ENCODE measurements around the gene GBX1. TPM values are rescaled to one million over a fixed set of nuclear protein-coding genes. Genes with fewer than 3 reads are reported as not detected.

The GBX1 gene
- total and polyA plus RNA-seq, 7 donors = 0.07 to 1.9 (median 0.65) TPM; not detected in 1

- no peaks in the 10 kb centered on the region for H3K9me3 ChIP-seq
- WGBS, 3 donors = 51 to 69% (median 52%) methylated on average over 10 of the region's 10 CpGs
- intact Hi-C loops (cut with DNase I) = no loop called here
- DNase-seq (peak in 1 of 2 donors; percentile 49), ATAC-seq (peak in 2 of 4 donors; percentile 26 to 44)
- H3K27me3 ChIP-seq (ENCODE audit: insufficient read depth in 3 of 3, low read length in 2 of 3) = no peaks in the 10 kb centered on the region
- peaks cover 0 to 36% of the 10 kb centered on the region in 2 donors for H3K36me3 ChIP-seq (ENCODE audit: insufficient read depth in 1 of 2, low read depth in 1 of 2)
- TF ChIP-seq, protein P1, sequence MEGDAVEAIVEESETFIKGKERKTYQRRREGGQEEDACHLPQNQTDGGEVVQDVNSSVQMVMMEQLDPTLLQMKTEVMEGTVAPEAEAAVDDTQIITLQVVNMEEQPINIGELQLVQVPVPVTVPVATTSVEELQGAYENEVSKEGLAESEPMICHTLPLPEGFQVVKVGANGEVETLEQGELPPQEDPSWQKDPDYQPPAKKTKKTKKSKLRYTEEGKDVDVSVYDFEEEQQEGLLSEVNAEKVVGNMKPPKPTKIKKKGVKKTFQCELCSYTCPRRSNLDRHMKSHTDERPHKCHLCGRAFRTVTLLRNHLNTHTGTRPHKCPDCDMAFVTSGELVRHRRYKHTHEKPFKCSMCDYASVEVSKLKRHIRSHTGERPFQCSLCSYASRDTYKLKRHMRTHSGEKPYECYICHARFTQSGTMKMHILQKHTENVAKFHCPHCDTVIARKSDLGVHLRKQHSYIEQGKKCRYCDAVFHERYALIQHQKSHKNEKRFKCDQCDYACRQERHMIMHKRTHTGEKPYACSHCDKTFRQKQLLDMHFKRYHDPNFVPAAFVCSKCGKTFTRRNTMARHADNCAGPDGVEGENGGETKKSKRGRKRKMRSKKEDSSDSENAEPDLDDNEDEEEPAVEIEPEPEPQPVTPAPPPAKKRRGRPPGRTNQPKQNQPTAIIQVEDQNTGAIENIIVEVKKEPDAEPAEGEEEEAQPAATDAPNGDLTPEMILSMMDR (IDR thresholded peaks at IDR 0.05) = no peak
- H3K4me3 ChIP-seq = no peak overlapping the region
- H3K4me1 ChIP-seq = peaks cover 4% of the 10 kb centered on the region
- no peak overlapping the region for H3K27ac ChIP-seq
Observed at GRCh38 chr7:151142686-151143040, 24.8 kb downstream of the GBX1 start.

GRCh38 chr7:151141855-151142685, 25.4 kb downstream of the GBX1 start:
- H3K4me3 ChIP-seq = no peak overlapping the region
- no peak for ATAC-seq
- TF ChIP-seq, protein P1 (IDR thresholded peaks at IDR 0.05) = no peak
- peaks cover 0 to 35% of the 10 kb centered on the region in 2 donors for H3K36me3 ChIP-seq (ENCODE audit: insufficient read depth in 1 of 2, low read depth in 1 of 2)
- no peaks in the 10 kb centered on the region for H3K9me3 ChIP-seq
- 81 to 91% (median 84%) methylated on average over 30 to 31 of the region's 31 CpGs for WGBS, 3 donors
- intact Hi-C loops (cut with DNase I) = no loop called here
- H3K27ac ChIP-seq = no peak overlapping the region
- H3K27me3 ChIP-seq (ENCODE audit: insufficient read depth in 3 of 3, low read length in 2 of 3) = no peaks in the 10 kb centered on the region
- DNase-seq = peak in 1 of 2 donors; percentile 48
- peaks cover 4% of the 10 kb centered on the region for H3K4me1 ChIP-seq

DNA sequence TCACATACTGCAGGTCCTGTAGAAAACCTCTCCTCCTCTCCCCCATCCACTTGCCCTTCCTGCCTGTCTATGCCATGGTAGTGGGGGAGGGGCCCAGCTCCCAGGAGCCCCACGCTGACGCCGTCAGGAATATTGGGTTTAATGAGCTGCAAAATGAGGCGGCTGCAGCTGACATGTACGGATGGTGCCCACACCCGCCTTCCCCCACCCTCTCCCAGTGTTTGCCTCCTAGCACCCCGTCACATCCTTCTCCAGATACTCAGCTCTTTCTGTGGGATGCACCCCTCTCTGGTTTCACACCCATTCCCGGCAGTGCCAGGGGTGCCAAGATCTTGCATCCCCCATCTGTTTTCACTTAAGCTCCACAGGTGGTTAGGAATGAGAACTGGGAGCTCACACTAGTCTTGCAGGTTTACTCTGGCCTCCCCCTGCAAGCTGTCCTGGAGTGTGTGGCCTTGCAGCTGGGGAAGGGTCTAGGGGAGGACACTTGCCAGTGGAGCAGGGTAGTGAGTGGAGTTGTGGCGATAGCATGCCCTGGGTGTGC, 26.1 kb downstream of the GBX1 start:
- Histone ChIP-seq H3K27me3 (ENCODE audit: insufficient read depth in 3 of 3, low read length in 2 of 3) (no peaks in the 10 kb centered on the region), H3K9me3 (no peaks in the 10 kb centered on the region), H3K4me1 (peaks cover 4% of the 10 kb centered on the region), H3K27ac (no peak overlapping the region), H3K36me3 (ENCODE audit: insufficient read depth in 1 of 2, low read depth in 1 of 2) (peaks cover 0 to 37% of the 10 kb centered on the region in 2 donors), H3K4me3 (no peak overlapping the region)
- TF ChIP-seq, protein P1 (IDR thresholded peaks at IDR 0.05) = no peak
- no peak for ATAC-seq
- no peak for DNase-seq
- intact Hi-C loops (cut with DNase I) = no loop called here
- whole genome bisulfite sequencing, 3 donors = 76 to 84% (median 79%) methylated on average over 9 of the region's 9 CpGs

GRCh38 chr7:151140826-151141225, 26.7 kb downstream of the GBX1 start:
- WGBS, 3 donors = 94 to 98% (median 95%) methylated on average over 7 of the region's 7 CpGs
- TF ChIP-seq, protein P1 (IDR thresholded peaks at IDR 0.05) = no peak
- no peak overlapping the region for H3K4me3 ChIP-seq
- ATAC-seq (no peak), DNase-seq (no peak)
- H3K27me3 ChIP-seq (ENCODE audit: insufficient read depth in 3 of 3, low read length in 2 of 3) = no peaks in the 10 kb centered on the region
- no peaks in the 10 kb centered on the region for H3K9me3 ChIP-seq
- no peak overlapping the region for H3K27ac ChIP-seq
- intact Hi-C loops (cut with DNase I) = no loop called here
- peaks cover 0 to 43% of the 10 kb centered on the region in 2 donors for H3K36me3 ChIP-seq (ENCODE audit: insufficient read depth in 1 of 2, low read depth in 1 of 2)
- peaks cover 4% of the 10 kb centered on the region for H3K4me1 ChIP-seq

Measured in psoas muscle (tissue), 8 donors.